ENCODE measurements around the gene CCDC181. TPM values are rescaled to one million over a fixed set of nuclear protein-coding genes. Genes with fewer than 3 reads are reported as not detected.

The CCDC181 gene
- total and polyA plus RNA-seq, 2 of the 8 experiments (the other 6 are each of a cell fraction or from before 2014, with no cell fraction given), result 1.2 to 3.7 TPM

DNA sequence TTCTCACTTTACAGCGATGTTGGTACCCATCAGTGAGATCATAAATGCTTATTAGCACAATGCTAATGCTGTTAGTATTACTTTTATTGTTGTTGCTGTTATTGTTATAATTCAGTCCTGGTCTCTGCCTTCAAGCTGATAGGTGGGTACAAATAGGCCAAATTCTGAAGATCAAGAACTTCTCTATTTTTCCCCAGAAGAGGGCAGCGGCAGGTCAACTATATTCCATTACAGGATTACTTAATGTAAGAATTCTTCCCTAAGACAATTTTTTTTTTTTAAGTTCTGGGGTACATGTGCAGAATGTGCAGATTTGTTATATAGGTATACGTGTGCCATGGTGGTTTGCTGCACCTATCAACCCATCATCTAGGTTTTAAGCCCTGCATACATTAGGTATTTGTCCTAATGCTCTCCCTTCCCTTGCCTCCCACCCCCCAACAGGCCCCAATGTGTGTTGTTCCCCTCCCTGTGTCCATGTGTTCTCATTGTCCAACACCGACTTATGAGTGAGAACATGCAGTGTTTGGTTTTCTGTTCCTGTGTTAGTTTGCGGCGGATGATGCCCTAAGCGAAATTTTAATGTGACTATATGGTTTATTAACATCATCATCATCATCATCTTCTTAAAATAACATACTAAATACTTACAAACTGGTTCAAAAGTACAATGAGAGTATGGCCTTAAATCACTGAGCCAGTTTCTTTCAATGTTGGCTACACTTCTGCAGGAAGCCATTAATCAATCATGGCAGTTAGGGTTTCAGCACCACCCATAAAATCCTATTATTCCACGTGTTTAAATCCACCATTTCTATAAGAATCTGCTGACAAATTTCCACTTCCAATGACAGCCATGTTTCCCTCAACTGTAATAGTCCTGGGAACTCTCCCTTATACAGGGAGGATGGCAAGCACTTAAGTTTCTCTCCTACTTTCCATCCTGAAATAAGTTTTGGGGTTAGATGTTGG is 39.3 kb upstream of the CCDC181 start:
- no peak overlapping the region for H2BK5ac ChIP-seq (ENCODE audit: low read depth, low read length)
- no peaks in the 10 kb centered on the region for H3K23me2 ChIP-seq (ENCODE audit: low read depth, low read length)
- H3K23ac ChIP-seq (ENCODE audit: insufficient read length), result no peak overlapping the region
- no peak overlapping the region for H2AFZ ChIP-seq (ENCODE audit: low read length)
- ChIA-PET POLR2A (ENCODE audit: partially characterized antibody) (no interaction called here), CTCF (ENCODE audit: partially characterized antibody) (interaction anchor here (0.5 to 3.5 kb wide), 19 partner anchors 9 to 1901 kb away, joined by 3 to 37 read pairs (median 3); partner anchors contain the start of gene F5)
- H3K56ac ChIP-seq (replicated peaks; ENCODE audit: insufficient read length, low read depth, low read length), result no peak overlapping the region
- no peak overlapping the region for H2AK5ac ChIP-seq (ENCODE audit: low read depth, low read length)
- no peaks in the 10 kb centered on the region for H3K27me3 ChIP-seq (replicated peaks in 1 of 4; ENCODE audit: control insufficient read depth in 3 of 4, extremely low read depth in 1 of 4, insufficient read depth in 3 of 4, low read length in 3 of 4)
- no peaks in the 10 kb centered on the region for H3K79me2 ChIP-seq (ENCODE audit: control insufficient read depth in 1 of 2, insufficient read depth in 2 of 2, low read length in 2 of 2)
- H4K5ac ChIP-seq (ENCODE audit: insufficient read length, low read depth, low read length), result no peak overlapping the region
- peaks cover 0 to 17% (median 6%) of the 10 kb centered on the region in 4 experiments; a peak in 5 of 8 replicates for H3K36me3 ChIP-seq (ENCODE audit: control insufficient read depth in 2 of 4, insufficient read depth in 4 of 4, low read length in 3 of 4)
- no peak overlapping the region for H4K91ac ChIP-seq (replicated peaks; ENCODE audit: insufficient read length, low read length)
- H3K4ac ChIP-seq (replicated peaks; ENCODE audit: insufficient read length, low read depth, low read length), result no peak overlapping the region
- no peak for FAIRE-seq
- H2BK20ac ChIP-seq (ENCODE audit: low read length), result no peak overlapping the region
- no peak for DNase-seq (ENCODE audit: low read depth in 1 of 2, low spot score in 2 of 2)
- H3K4me3 ChIP-seq (ENCODE audit: extremely low read depth in 1 of 4, insufficient read depth in 2 of 4, low read depth in 3 of 4, low read length in 4 of 4), result no peak overlapping the region
- no peak overlapping the region for H3K14ac ChIP-seq (ENCODE audit: insufficient read length)
- no peak overlapping the region for H4K8ac ChIP-seq (ENCODE audit: extremely low read depth, insufficient read depth, low read length)
- 88% methylated on average over 8 of the region's 8 CpGs; no CpG with 5 or more reads in 1 of the 2 experiments for WGBS, 2 experiments (ENCODE audit: extremely low coverage in 1 of 2, insufficient coverage in 1 of 2, insufficient read length in 1 of 2, insufficient replicate concordance in 2 of 2, low coverage in 1 of 2, low lambda C conversion rate in 2 of 2, missing lambda C conversion rate in 1 of 2)
- no peak overlapping the region for H2BK15ac ChIP-seq (ENCODE audit: low read length)
- no peak overlapping the region for H3K27ac ChIP-seq (ENCODE audit: low read depth, low read length)
- H2BK120ac ChIP-seq (replicated peaks; ENCODE audit: low read depth, low read length), result no peak overlapping the region
- peaks cover 0 to 2% of the 10 kb centered on the region in 2 experiments for H4K20me1 ChIP-seq (replicated peaks in 1 of 2; ENCODE audit: control insufficient read depth in 1 of 2, insufficient read depth in 2 of 2, low read length in 2 of 2)
- no peak overlapping the region for H3K9ac ChIP-seq (replicated peaks in 1 of 4; ENCODE audit: extremely low read depth in 1 of 4, low read depth in 3 of 4, low read length in 3 of 4)
- no peak overlapping the region for H3K18ac ChIP-seq (ENCODE audit: extremely low read depth, low read length)
- H3K9me3 ChIP-seq (ENCODE audit: insufficient read depth in 2 of 2, low read depth in 1 of 2, low read length in 1 of 2), result no peaks in the 10 kb centered on the region
- no peak overlapping the region for H2BK12ac ChIP-seq (ENCODE audit: low read depth, low read length)
- H3K79me1 ChIP-seq (ENCODE audit: low read depth, low read length), result no peaks in the 10 kb centered on the region; the same call in 1 of the 2 replicates
- H3K4me1 ChIP-seq (replicated peaks in 1 of 4; ENCODE audit: control insufficient read depth in 3 of 4, insufficient read depth in 4 of 4, low read length in 3 of 4), result no peaks in the 10 kb centered on the region
- H3K4me2 ChIP-seq (ENCODE audit: insufficient read depth in 1 of 2, low read depth in 2 of 2, low read length in 2 of 2), result no peak overlapping the region
- peak; percentile 54 to 65 for TF ChIP-seq RAD21 (IDR thresholded peaks at IDR 0.05 in 1 of 2, conservative IDR thresholded peaks at IDR 0.05 in 1 of 2; ENCODE audit: low read depth in 2 of 2, low read length in 2 of 2)
